Measurements from ENCODE around the gene CHRNE. TPM values are rescaled to one million over a fixed set of nuclear protein-coding genes. Genes with fewer than 3 reads are reported as not detected.

Gene CHRNE
- total and polyA plus RNA-seq, 2 of the 4 experiments (the other 2 are of a cell fraction) = under 0.01 to 0.21 TPM

DNA sequence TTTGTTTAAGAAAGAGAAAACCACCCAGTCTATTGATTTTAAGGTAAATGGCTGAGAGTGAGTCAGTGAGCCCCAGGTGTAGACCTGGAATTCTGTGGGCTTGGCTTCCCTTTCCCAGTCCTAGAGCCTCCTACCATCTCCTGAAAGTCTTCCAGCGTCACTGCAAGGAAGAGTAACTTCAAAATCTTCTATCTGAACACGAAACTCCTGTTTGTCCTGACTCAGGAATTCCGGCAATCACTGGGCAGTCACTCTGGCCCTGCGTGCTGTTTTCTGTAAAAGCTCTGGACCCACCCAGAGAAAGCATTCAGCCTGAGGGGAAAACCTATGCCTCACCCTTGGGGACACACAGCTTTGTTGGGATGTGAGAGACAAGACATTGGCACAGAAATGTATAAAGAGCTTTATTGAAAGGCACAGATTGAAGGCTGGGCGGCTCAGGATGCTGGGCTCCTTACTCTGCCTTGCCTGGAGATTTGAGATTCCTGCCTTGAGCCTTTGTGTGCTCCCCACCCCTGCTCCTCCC lies 53.8 kb downstream of the CHRNE start:
- Histone ChIP-seq H3K4me3 (ENCODE audit: insufficient read depth, low read depth, low read length) (no peak overlapping the region), H4K91ac (ENCODE audit: insufficient read depth, low read depth, low read length) (no peak overlapping the region), H3K27ac (ENCODE audit: insufficient read depth, low read length) (no peak overlapping the region), H3K9ac (ENCODE audit: low read depth, low read length) (no peak overlapping the region), H3K36me3 (ENCODE audit: control insufficient read depth, insufficient read depth, low read length) (peaks cover 2% of the 10 kb centered on the region; the same call in 1 of the 2 replicates), H2AK9ac (replicated peaks; ENCODE audit: low read depth, low read length, poor library complexity) (no peak overlapping the region), H3K4ac (ENCODE audit: low read depth, low read length) (no peak overlapping the region), H3K4me1 (ENCODE audit: control insufficient read depth, insufficient read depth, low read length) (peaks cover 12% of the 10 kb centered on the region), H3K9me3 (ENCODE audit: control insufficient read depth, insufficient read depth, low read length) (no peaks in the 10 kb centered on the region), H4K20me1 (ENCODE audit: insufficient read depth, low read length) (peaks cover 83% of the 10 kb centered on the region), H3K79me1 (ENCODE audit: low read depth in 1 of 2, low read length in 2 of 2) (peaks cover 52 to 83% of the 10 kb centered on the region in 2 experiments), H2BK5ac (ENCODE audit: low read depth, low read length, poor library complexity, severe bottlenecking) (no peak overlapping the region), H3K4me2 (ENCODE audit: low read depth, low read length) (no peak overlapping the region), H3K23ac (ENCODE audit: low read depth, low read length) (no peak overlapping the region), H3K27me3 (ENCODE audit: control insufficient read depth, insufficient read depth, low read length) (no peaks in the 10 kb centered on the region), H2BK120ac (ENCODE audit: low read depth, low read length) (no peak overlapping the region), H4K8ac (ENCODE audit: low read depth in 2 of 2, low read length in 2 of 2) (no peak overlapping the region), H2AFZ (replicated peaks; ENCODE audit: low read length, poor library complexity) (no peak overlapping the region), H2BK15ac (ENCODE audit: low read depth, low read length) (no peak overlapping the region), H4K5ac (ENCODE audit: low read depth, low read length) (no peak overlapping the region), H3K18ac (ENCODE audit: low read depth, low read length) (no peak overlapping the region), H3K14ac (replicated peaks; ENCODE audit: low read depth, low read length) (no peak overlapping the region), H2BK20ac (ENCODE audit: low read depth, low read length) (no peak overlapping the region), H3K9me1 (ENCODE audit: insufficient read depth, low read length) (peaks cover 20% of the 10 kb centered on the region), H2AK5ac (ENCODE audit: low read depth, low read length) (no peak overlapping the region), H3K56ac (ENCODE audit: extremely low read depth, insufficient read depth, low read length) (no peak overlapping the region)
- ChIA-PET CTCF (no interaction called here), POLR2A (ENCODE audit: unreplicated experiment) (no interaction called here)
- in situ Hi-C loops (cut with MboI; ENCODE audit: low sequenced_read_pairs) = no loop called here
- no CpG with 5 or more reads among the region's 5 CpGs for WGBS, 2 experiments (ENCODE audit: extremely low coverage in 2 of 2, insufficient read length in 1 of 2)
- TF ChIP-seq FOS (IDR thresholded peaks at IDR 0.05; ENCODE audit: low read depth, low read length) (no peak), SMC3 (IDR thresholded peaks at IDR 0.05; ENCODE audit: low read depth, low read length) (no peak), RCOR1 (IDR thresholded peaks at IDR 0.05; ENCODE audit: insufficient replicate concordance, low read length) (no peak)
- BruUV-seq (replicated peaks) = no TSS peak
- ATAC-seq (ENCODE audit: low read depth) = no peak
- dilution Hi-C loops (cut with HindIII; ENCODE audit: low sequenced_read_pairs, unreplicated experiment) = no loop called here
- intact Hi-C loops (cut with micrococcal nuclease) = no loop called here
- no peak for DNase-seq

Other genes with a start within 250 kb of the CHRNE start
- 6.3 and 9.2 TPM in 2 replicates for gene PELP1, start 199.0 kb downstream of the CHRNE start, total RNA-seq (2012; rRNA removed)
- 20.8 and 24.0 TPM in 2 replicates for gene PELP1, start 199.0 kb downstream of the CHRNE start, polyA plus RNA-seq (2012; rRNA removed)
- gene ARRB2, start 192.5 kb downstream of the CHRNE start, total RNA-seq (2012; rRNA removed) = 3.9 and 6.1 TPM in 2 replicates
- 10.6 and 12.5 TPM in 2 replicates for gene ARRB2, start 192.5 kb downstream of the CHRNE start, polyA plus RNA-seq (2012; rRNA removed)
- gene MED11, start 171.7 kb downstream of the CHRNE start, total RNA-seq (2012; rRNA removed) = 9.9 and 10.3 TPM in 2 replicates
- 23.3 and 24.1 TPM in 2 replicates for gene MED11, start 171.7 kb downstream of the CHRNE start, polyA plus RNA-seq (2012; rRNA removed)
- under 0.01 TPM in 1 of 2 replicates, not detected in the other for gene ZMYND15, start 163.3 kb downstream of the CHRNE start, total RNA-seq (2012; rRNA removed)
- gene ZMYND15, start 163.3 kb downstream of the CHRNE start, polyA plus RNA-seq (2012; rRNA removed) = 0.07 and 0.14 TPM in 2 replicates
- 0.28 and 0.36 TPM in 2 replicates for gene CXCL16, start 163.2 kb downstream of the CHRNE start, total RNA-seq (2012; rRNA removed)
- gene CXCL16, start 163.2 kb downstream of the CHRNE start, polyA plus RNA-seq (2012; rRNA removed) = 1.2 and 1.6 TPM in 2 replicates
- gene TM4SF5, start 131.2 kb downstream of the CHRNE start, total RNA-seq (2012; rRNA removed) = not detected in 2 replicates
- not detected in 2 replicates for gene TM4SF5, start 131.2 kb downstream of the CHRNE start, polyA plus RNA-seq (2012; rRNA removed)
- gene VMO1, start 116.7 kb downstream of the CHRNE start, total RNA-seq (2012; rRNA removed) = not detected in 2 replicates
- gene VMO1, start 116.7 kb downstream of the CHRNE start, polyA plus RNA-seq (2012; rRNA removed) = 0.14 TPM in 1 of 2 replicates, not detected in the other
- not detected in 2 replicates for gene GLTPD2, start 114.1 kb downstream of the CHRNE start, total RNA-seq (2012; rRNA removed)
- gene GLTPD2, start 114.1 kb downstream of the CHRNE start, polyA plus RNA-seq (2012; rRNA removed) = not detected in 2 replicates
- gene PSMB6, start 106.9 kb downstream of the CHRNE start, total RNA-seq (2012; rRNA removed) = 217 and 244 TPM in 2 replicates
- gene PSMB6, start 106.9 kb downstream of the CHRNE start, polyA plus RNA-seq (2012; rRNA removed) = 254 and 291 TPM in 2 replicates
- gene PLD2, start 95.9 kb downstream of the CHRNE start, total RNA-seq (2012; rRNA removed) = 9.4 and 12.5 TPM in 2 replicates
- gene PLD2, start 95.9 kb downstream of the CHRNE start, polyA plus RNA-seq (2012; rRNA removed) = 28.0 and 28.8 TPM in 2 replicates
- gene MINK1, start 69.8 kb downstream of the CHRNE start, total RNA-seq (2012; rRNA removed) = 12.2 and 12.8 TPM in 2 replicates
- 40.9 and 41.3 TPM in 2 replicates for gene MINK1, start 69.8 kb downstream of the CHRNE start, polyA plus RNA-seq (2012; rRNA removed)
- 0.54 and 0.56 TPM in 2 replicates for gene C17orf107, start 3.6 kb downstream of the CHRNE start, total RNA-seq (2012; rRNA removed)
- 0.82 and 1.3 TPM in 2 replicates for gene C17orf107, start 3.6 kb downstream of the CHRNE start, polyA plus RNA-seq (2012; rRNA removed)
- gene GP1BA, start 29.2 kb upstream of the CHRNE start, total RNA-seq (2012; rRNA removed) = not detected in 2 replicates
- gene GP1BA, start 29.2 kb upstream of the CHRNE start, polyA plus RNA-seq (2012; rRNA removed) = not detected in 2 replicates
- 30.8 and 35.0 TPM in 2 replicates for gene SLC25A11, start 36.9 kb upstream of the CHRNE start, total RNA-seq (2012; rRNA removed)
- gene SLC25A11, start 36.9 kb upstream of the CHRNE start, polyA plus RNA-seq (2012; rRNA removed) = 62.2 and 68.2 TPM in 2 replicates
- 13.1 and 13.3 TPM in 2 replicates for gene RNF167, start 37.2 kb upstream of the CHRNE start, total RNA-seq (2012; rRNA removed)
- 79.5 and 83.6 TPM in 2 replicates for gene RNF167, start 37.2 kb upstream of the CHRNE start, polyA plus RNA-seq (2012; rRNA removed)
- gene PFN1, start 45.4 kb upstream of the CHRNE start, total RNA-seq (2012; rRNA removed) = 348 and 432 TPM in 2 replicates
- 1,671 and 2,152 TPM in 2 replicates for gene PFN1, start 45.4 kb upstream of the CHRNE start, polyA plus RNA-seq (2012; rRNA removed)
- 1.4 TPM in 2 replicates for gene ENO3, start 48.0 kb upstream of the CHRNE start, total RNA-seq (2012; rRNA removed)
- 4.2 and 5.1 TPM in 2 replicates for gene ENO3, start 48.0 kb upstream of the CHRNE start, polyA plus RNA-seq (2012; rRNA removed)
- 50.2 and 52.2 TPM in 2 replicates for gene SPAG7, start 64.7 kb upstream of the CHRNE start, total RNA-seq (2012; rRNA removed)
- 108 and 115 TPM in 2 replicates for gene SPAG7, start 64.7 kb upstream of the CHRNE start, polyA plus RNA-seq (2012; rRNA removed)
- 1.4 TPM in 2 replicates for gene CAMTA2, start 84.6 kb upstream of the CHRNE start, total RNA-seq (2012; rRNA removed)
- gene CAMTA2, start 84.6 kb upstream of the CHRNE start, polyA plus RNA-seq (2012; rRNA removed) = 54.7 and 59.7 TPM in 2 replicates
- gene INCA1, start 94.4 kb upstream of the CHRNE start, total RNA-seq (2012; rRNA removed) = under 0.01 and 0.18 TPM in 2 replicates
- 0.51 and 0.92 TPM in 2 replicates for gene INCA1, start 94.4 kb upstream of the CHRNE start, polyA plus RNA-seq (2012; rRNA removed)
- 27.4 and 28.6 TPM in 2 replicates for gene KIF1C, start 94.9 kb upstream of the CHRNE start, total RNA-seq (2012; rRNA removed)
- gene KIF1C, start 94.9 kb upstream of the CHRNE start, polyA plus RNA-seq (2012; rRNA removed) = 28.7 and 31.6 TPM in 2 replicates
- gene SLC52A1, start 132.3 kb upstream of the CHRNE start, total RNA-seq (2012; rRNA removed) = not detected in 2 replicates
- gene SLC52A1, start 132.3 kb upstream of the CHRNE start, polyA plus RNA-seq (2012; rRNA removed) = not detected in 2 replicates
- 0.54 and 0.83 TPM in 2 replicates for gene ZFP3, start 175.4 kb upstream of the CHRNE start, total RNA-seq (2012; rRNA removed)
- gene ZFP3, start 175.4 kb upstream of the CHRNE start, polyA plus RNA-seq (2012; rRNA removed) = 0.60 and 0.75 TPM in 2 replicates
- gene ZNF232, start 208.8 kb upstream of the CHRNE start, total RNA-seq (2012; rRNA removed) = 6.4 and 6.5 TPM in 2 replicates
- gene ZNF232, start 208.8 kb upstream of the CHRNE start, polyA plus RNA-seq (2012; rRNA removed) = 3.2 and 4.0 TPM in 2 replicates
- not detected in 2 replicates for gene USP6, start 212.9 kb upstream of the CHRNE start, total RNA-seq (2012; rRNA removed)
- 0.01 and 0.02 TPM in 2 replicates for gene USP6, start 212.9 kb upstream of the CHRNE start, polyA plus RNA-seq (2012; rRNA removed)